DMS114 treated with DMSO at 0.1 percent for 48 hours (cell line): ENCODE measurements around the gene PRDM2.

Experiments used
- DNase-seq: peaks from one replicate; lab custom pipeline; 2025; ENCODE audit not compliant: unreplicated experiment; lab: John Stamatoyannopoulos, UW

PRDM2 gene

DNA sequence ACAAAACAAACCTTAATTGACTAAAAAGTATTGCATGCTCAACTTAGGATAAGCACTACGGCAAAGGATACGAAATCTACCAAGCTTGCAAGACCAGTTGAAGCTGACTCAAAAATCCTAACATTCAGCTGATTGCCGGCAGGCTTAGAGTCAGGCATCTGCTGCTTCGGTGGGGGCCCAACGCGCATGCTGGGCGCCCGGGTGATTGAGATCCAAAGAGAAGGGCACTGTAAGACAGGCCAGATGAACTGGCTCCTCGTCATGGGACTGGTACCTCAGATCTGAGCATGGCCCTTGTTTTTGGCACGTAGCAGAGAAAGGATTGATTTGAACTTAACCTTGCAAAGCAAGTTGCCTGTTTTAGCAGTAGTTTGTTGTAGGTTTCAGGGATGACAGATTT, 86.6 kb downstream of the PRDM2 start:
- no peak for DNase-seq

DNA sequence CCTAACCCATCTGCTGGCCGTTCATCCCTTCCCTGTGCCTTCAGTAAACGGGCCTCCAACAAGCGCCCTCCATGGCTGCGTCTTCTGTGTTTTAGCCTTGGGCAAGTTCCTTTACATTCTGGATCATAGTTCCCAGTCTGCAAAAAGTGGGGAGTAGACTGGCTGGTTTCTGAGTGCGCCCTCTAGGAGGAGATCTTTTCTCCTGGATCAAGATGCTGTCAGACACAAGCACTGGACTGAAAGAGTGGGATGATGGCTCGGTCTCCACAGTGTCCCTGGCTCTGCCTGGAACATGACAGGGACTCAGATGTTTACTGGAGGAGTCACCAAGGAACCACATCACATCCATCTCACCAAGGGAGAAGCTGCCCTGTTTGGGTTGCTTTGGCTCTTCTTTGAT, 88.8 kb downstream of the PRDM2 start:
- no peak for DNase-seq

DNA sequence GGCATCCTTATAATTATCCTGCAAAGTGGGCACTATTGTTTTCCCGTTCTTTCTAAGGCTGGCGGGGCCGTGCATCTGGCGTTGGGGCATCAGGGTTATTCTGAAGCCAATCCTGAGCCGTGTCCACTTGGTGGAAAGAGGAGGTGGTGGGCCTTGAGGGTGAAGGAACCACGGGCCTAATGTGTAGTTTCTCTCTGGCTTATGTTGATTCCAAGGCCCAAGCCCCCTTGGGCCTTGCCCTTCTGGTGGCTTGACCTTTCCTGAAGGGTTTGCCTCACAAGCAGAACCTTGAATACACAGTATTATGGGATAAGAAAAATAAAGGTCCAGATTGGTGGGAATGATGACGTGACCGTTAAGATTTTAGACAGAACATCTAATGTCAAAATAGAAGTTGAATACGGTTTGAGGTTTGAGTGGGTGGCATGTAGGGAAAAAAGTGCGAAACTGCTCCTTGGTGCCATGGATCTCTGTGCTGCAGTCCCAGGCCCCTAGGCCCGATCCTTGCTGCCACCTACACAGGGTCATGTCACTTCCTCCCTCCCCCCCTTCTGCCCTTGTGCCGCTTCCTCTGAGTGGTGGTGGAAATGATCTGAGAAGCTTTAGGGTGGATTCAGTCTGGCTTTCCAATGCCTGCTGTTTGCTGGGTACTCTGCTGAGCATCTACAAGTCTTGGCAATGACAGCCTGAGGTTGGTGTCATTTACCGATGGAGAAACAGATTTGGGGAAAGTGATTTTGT, 90.5 kb downstream of the PRDM2 start:
- DNase-seq, result no peak

- no peak for DNase-seq
Observed at GRCh38 chr1:13792419-13792818, 92.4 kb downstream of the PRDM2 start.

GRCh38 chr1:13793088-13793730, 93.2 kb downstream of the PRDM2 start:
- no peak for DNase-seq

GRCh38 chr1:13794231-13795187, 94.5 kb downstream of the PRDM2 start:
- DNase-seq, result no peak

- no peak for DNase-seq
Observed at GRCh38 chr1:13797397-13797796, 97.4 kb downstream of the PRDM2 start.

- DNase-seq, result no peak
Observed at GRCh38 chr1:13798120-13798519, 98.1 kb downstream of the PRDM2 start.

- no peak for DNase-seq
Observed at GRCh38 chr1:13799502-13800283, 99.7 kb downstream of the PRDM2 start.

DNA sequence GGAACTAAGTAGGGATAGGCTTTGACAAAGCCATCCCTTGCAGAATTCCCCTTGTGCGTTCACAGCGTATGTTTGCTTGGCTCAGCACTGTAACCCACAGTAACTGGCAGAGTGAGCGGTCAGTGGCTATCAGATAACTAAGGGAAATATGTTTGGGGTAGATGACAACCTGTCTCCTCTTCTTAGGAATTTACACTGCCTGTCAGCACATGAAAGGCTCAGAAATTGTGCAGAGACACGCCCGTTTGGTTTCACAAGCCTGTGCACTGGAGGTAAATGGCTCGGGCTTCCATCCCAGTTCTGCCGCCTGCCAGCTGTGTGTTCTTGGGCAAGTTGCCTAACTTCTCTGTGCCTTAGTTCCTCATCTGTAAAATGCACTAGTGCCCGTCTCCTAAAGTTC, 101.2 kb downstream of the PRDM2 start:
- no peak for DNase-seq

DNA sequence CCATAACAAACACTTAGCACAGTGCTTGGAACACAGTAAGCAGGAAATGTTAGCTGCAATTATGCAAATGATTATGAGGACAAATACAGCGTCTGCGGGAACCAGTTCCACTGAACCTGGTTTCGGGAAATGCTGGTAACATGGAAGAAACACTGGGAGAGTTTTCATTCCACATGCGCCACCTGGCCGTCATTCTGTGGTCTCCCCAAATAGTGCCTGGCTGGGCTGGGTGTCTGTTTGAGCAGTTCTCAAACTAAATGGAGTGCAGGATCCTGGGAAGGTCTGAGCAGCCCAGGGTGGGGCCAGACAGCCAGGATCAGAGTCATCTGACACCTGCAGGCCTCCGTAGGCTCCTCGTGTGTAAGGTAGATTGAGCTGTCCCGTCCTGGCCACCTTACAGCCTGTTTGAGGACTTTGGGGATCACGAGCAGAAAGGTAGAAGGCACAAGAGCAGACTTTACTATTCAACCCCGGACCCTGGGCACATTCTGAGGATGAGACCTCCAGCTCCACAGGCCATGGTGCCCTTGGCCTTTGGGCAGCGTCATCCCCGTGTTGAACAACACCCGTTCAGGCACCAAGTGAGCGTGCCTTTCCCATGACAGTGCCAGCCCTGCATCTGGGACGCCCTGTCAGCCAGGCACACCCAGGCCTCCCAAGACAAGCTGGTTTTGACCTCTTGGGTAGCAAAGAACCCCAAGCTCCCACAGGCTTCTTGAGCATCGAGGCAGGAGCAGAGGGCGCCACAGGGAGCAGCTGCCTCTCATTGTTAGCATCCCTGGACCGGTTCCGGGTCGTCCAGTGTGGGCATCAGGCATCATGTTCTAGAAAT, 101.9 kb downstream of the PRDM2 start:
- no peak for DNase-seq

GRCh38 chr1:13802782-13803545, 103.0 kb downstream of the PRDM2 start:
- no peak for DNase-seq

DNA sequence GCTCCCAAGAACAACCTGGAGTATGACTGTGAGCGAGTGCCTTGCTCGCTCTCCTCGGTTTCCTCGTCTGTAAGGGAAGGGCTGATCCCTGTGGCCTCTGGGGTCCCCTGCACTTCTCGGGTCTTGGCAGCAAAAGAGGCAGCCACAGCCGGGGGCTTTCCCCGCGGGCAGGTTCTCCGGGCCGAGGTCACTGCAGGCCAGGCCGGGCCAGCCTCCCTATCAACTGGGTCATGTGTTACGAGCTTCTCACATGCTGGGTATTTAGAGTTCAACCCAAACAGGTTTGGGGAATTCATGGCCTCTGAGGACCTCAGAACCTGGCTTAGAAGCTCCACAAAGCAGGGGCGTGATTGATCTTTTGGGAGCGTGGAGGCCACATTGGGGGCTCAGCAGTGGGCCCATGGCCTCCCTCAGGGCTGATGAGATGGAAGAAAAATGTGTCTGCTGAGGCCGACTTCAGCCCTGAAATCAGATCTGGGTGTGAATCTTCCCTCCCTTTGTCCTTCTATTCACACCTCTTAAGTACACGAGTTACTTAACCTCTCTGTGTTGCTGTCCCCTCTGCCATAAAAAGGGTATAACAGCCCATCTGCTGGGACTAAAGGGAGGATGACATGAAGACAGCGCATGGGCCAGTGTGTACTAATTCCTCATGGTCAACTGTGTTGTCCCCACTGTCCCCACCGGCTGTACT, 103.7 kb downstream of the PRDM2 start:
- no peak for DNase-seq

DNA sequence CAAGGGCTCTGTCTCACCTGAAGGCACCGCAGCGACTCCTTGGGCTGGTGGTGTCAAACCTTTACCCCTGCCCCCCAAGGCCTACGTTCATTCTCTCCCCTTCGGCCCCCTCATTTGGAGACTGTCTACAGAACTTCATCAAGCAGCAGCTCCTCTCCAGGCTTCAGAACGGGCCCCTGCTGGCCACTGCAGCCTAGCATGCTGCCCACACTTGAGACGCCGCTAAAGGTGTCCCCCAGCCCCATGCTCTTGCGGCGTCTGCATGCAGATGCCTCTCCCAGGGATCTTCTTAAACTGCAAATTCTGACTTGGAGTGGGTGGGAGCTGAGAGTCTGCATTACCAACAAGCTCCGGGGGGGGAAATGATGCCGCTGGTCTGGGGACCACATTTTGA, 104.2 kb downstream of the PRDM2 start:
- no peak for DNase-seq

- no peak for DNase-seq
Observed at GRCh38 chr1:13805431-13805830, 105.4 kb downstream of the PRDM2 start.

GRCh38 chr1:13806108-13806507, 106.1 kb downstream of the PRDM2 start:
- no peak for DNase-seq

DNA sequence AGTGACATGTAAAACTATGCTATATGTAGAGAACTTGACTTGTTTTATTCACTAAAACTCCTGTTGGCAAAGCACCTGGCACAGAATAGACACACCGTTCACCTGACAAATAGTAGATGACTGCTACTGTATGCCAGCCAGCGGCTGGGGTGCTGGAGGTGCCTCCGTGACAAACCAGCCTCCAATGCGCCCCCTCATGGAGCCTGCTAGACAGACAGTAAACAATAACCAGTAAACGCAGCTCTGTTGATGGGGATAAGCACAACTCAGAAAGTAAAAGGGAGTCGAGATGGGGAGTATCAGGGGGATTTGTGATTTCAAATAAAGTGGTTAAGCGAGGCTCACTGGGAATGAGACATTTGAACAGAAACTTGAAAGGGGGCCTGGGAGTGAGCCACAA, 107.2 kb downstream of the PRDM2 start:
- no peak for DNase-seq

DNA sequence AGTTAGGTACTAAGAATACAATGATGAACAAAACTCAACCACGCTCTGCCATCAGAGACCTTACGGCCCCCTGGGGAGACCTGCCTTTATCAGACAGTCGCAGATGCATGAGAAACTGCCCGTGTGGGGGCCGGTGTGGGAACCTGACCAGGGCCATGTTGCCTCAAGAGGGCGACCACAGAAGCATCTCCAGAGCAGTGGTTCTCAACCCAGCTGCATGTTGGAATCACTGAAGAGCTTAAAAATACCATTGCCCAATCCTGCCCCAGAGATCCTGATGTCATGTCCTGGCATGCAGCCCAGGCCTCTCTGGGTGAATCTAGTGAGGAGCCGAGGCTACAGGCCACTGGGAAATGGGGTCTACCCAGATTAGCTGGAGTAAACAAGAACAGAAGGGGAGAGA, 108.7 kb downstream of the PRDM2 start:
- DNase-seq, result no peak
